ENCODE measurements around the gene ZWILCH. TPM values are rescaled to one million over a fixed set of nuclear protein-coding genes. Genes with fewer than 3 reads are reported as not detected.
"Not testable (repeated sequence)": the region's sequence is repeated elsewhere in the genome, so short reads cannot be mapped to it uniquely, and the experiment has no call there.

The ZWILCH gene
- total RNA-seq, result 10 to 100 TPM; 28.1 to 28.7 TPM

GRCh38 chr15:66504563-66505429, at the start of gene ZWILCH, which contains the start of gene RPL4:
ZWILCH (plus strand) TSS chr15:66505326; CDS start chr15:66505339, 13 bp downstream.
RPL4 (minus strand) TSS chr15:66504855; CDS start chr15:66504790, 65 bp downstream.
- ATAC-seq (ENCODE audit: low read depth), result peak; percentile 83
- Mint-ChIP-seq H3K9me3 (no peaks in the 10 kb centered on the region), H3K4me1 (peaks cover 47% of the 10 kb centered on the region), H3K27me3 (no peaks in the 10 kb centered on the region), H3K36me3 (peaks cover 45% of the 10 kb centered on the region), H3K27ac (peak within 1 kb of the TSS; percentile 99), H3K4me3 (peak within 1 kb of the TSS; percentile 100)
- POLR2A ChIA-PET, result interaction anchor here (1.0 to 1.6 kb wide), 11 partner anchors 10 to 636 kb away, joined by 3 to 13 read pairs (median 5); partner anchors contain the start of genes DIS3L, MAP2K1, RAB11A and TIPIN
- DNase-seq, result peak; percentile 82

DNA sequence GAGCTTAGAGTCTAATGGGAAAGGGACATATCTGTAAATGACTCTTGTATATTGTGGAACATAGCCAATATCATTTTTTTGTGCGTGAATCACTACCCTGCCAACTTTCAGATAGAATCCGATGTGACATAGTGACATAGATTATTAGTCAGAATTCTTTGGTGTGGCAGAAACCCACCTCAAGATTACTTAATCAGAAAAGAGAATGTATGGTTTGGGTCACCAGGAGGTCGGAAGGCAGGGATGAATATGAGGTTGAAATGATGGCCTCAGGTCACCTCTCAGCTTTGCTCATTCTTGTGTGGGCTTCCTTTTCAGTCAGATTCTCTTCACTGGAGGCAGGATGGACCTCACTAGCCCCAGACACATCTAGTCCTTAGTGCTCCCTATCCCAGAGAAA, 48.9 kb upstream of the ZWILCH start:
- POLR2A ChIA-PET, result no interaction called here
- peaks cover 22% of the 10 kb centered on the region for H3K36me3 Mint-ChIP-seq
- no peak overlapping the region for H3K27ac Mint-ChIP-seq

GRCh38 chr15:66459818-66460615, 45.1 kb upstream of the ZWILCH start:
- H3K36me3 Mint-ChIP-seq, result peaks cover 38% of the 10 kb centered on the region
- DNase-seq, result no peak
- H3K27me3 Mint-ChIP-seq, result no peaks in the 10 kb centered on the region
- no peak for ATAC-seq (ENCODE audit: low read depth)
- H3K4me3 Mint-ChIP-seq, result no peak overlapping the region
- peak overlapping the region; percentile 50 for H3K27ac Mint-ChIP-seq
- H3K9me3 Mint-ChIP-seq, result no peaks in the 10 kb centered on the region
- POLR2A ChIA-PET, result no interaction called here
- H3K4me1 Mint-ChIP-seq, result peaks cover 13% of the 10 kb centered on the region

More for the DNA sequence above, 48.9 kb upstream of the ZWILCH start:
- ATAC-seq (ENCODE audit: low read depth), result no peak
- H3K27me3 Mint-ChIP-seq, result no peaks in the 10 kb centered on the region
- no peaks in the 10 kb centered on the region for H3K9me3 Mint-ChIP-seq
- H3K4me3 Mint-ChIP-seq, result no peak overlapping the region
- peaks cover 15% of the 10 kb centered on the region for H3K4me1 Mint-ChIP-seq
- DNase-seq, result no peak

DNA sequence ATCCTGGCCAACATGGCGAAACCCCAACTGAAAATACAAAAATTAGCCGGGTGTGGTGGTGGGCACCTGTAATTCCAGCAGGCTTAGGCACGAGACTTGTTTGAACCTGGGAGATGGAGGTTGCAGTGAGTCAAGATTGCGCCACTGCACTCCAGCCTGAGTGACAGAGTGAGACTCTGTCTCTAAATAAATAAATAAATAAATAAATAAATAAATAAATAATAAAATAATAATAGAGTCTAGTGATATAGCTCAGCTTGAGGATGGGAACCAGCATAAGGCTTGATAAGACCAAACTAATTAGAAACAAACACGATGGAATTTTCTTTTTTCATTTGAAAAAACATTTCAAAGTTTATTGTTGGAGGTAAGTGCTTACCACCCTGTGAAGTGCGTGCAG, 43.8 kb upstream of the ZWILCH start:
- not testable (repeated sequence) for H3K9me3 Mint-ChIP-seq; ATAC-seq (ENCODE audit: low read depth); H3K27ac Mint-ChIP-seq; H3K27me3 Mint-ChIP-seq; H3K4me3 Mint-ChIP-seq; DNase-seq
- Mint-ChIP-seq H3K4me1 (peaks cover 13% of the 10 kb centered on the region), H3K36me3 (peaks cover 49% of the 10 kb centered on the region)
- POLR2A ChIA-PET, result interaction anchor here (1.2 kb wide), 1 partner anchor 11 kb away, joined by 5 read pairs; no protein-coding TSS in a partner anchor

- no peak for ATAC-seq (ENCODE audit: low read depth)
- POLR2A ChIA-PET, result no interaction called here
- no peak for DNase-seq
- Mint-ChIP-seq H3K27ac (no peak overlapping the region), H3K4me1 (peaks cover 16% of the 10 kb centered on the region), H3K36me3 (peaks cover 53% of the 10 kb centered on the region), H3K9me3 (no peaks in the 10 kb centered on the region), H3K27me3 (no peaks in the 10 kb centered on the region), H3K4me3 (no peak overlapping the region)
These were observed 43.2 kb upstream of the ZWILCH start for GRCh38 chr15:66461917-66462316.

DNA sequence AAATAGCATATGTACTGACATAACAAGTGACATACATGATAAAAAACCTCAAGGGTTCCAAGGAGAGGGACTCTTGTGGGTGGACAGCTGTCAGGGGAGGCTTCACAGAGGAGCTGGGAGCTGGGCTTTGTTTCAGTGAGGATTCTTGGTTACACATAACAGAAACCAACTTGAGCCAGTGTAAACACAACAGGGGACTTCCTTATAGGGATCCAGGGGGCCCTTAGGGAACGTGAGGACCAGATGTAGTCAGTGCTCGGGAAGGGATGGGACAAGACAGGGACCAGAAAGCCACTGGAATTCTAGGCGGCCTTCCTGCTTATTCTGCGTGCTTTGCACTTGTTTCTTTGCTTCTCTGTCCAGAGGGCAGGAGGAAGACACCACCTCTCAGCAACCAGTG, 42.5 kb upstream of the ZWILCH start:
- ATAC-seq (ENCODE audit: low read depth) (no peak), DNase-seq (no peak)
- Mint-ChIP-seq H3K4me3 (no peak overlapping the region), H3K27me3 (no peaks in the 10 kb centered on the region), H3K27ac (no peak overlapping the region), H3K36me3 (peaks cover 57% of the 10 kb centered on the region), H3K9me3 (no peaks in the 10 kb centered on the region), H3K4me1 (peaks cover 18% of the 10 kb centered on the region)
- POLR2A ChIA-PET, result interaction anchor here (0.7 kb wide), 1 partner anchor 49 kb away, joined by 6 read pairs; no protein-coding TSS in a partner anchor

DNA sequence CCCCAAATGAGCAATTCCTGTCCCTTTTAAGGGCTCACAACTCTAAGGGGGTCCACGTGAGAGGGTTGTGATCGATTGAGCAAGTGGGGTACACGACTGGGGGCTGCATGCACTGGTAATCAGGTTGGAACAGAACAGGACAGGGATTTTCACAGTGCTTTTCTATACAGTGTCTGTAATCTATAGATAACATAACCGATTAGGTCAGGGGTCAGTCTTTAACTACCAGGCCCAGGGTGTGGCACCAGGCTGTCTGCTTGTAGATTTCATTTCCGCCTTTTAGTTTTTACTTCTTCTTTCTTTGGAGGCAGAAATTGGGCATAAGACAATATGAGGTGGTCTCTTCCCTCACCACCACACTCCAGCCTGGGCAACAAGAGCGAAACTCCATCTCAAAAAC, 39.8 kb upstream of the ZWILCH start:
- H3K4me3 Mint-ChIP-seq; ATAC-seq (ENCODE audit: low read depth); POLR2A ChIA-PET; H3K27me3 Mint-ChIP-seq; DNase-seq; H3K9me3 Mint-ChIP-seq: not testable (repeated sequence)
- Mint-ChIP-seq H3K4me1 (peaks cover 13% of the 10 kb centered on the region), H3K36me3 (peaks cover 55% of the 10 kb centered on the region), H3K27ac (peak overlapping the region; percentile 34)

- POLR2A ChIA-PET, result interaction anchor here (1.0 kb wide), 1 partner anchor 78 kb away, joined by 7 read pairs; no protein-coding TSS in a partner anchor
- Mint-ChIP-seq H3K4me1 (peaks cover 23% of the 10 kb centered on the region), H3K36me3 (peaks cover 48% of the 10 kb centered on the region)
These were observed 37.7 kb upstream of the ZWILCH start for GRCh38 chr15:66467162-66468040.

DNA sequence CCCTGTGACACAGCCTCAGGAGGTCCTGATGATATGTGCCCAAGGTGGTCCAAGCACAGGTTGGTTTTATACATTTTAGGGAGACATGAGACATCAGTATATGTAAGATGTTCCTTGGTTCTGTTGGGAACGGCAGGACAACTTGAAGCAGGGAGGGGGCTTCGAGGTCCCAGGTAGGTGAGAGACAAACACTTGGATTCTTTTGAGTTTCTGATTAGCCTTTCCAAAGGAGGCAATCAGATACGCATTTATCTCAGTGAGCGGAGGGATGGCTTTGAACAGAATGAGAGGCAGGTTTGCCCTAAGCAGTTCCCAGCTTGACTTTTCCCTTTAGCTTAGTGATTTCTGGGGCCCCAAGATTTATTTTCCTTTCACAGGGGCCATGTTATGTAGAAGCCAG, 34.3 kb upstream of the ZWILCH start:
- not testable (repeated sequence) for H3K27me3 Mint-ChIP-seq; ATAC-seq (ENCODE audit: low read depth); H3K9me3 Mint-ChIP-seq; DNase-seq
- H3K27ac Mint-ChIP-seq, result peak overlapping the region; percentile 43
- peaks cover 34% of the 10 kb centered on the region for H3K4me1 Mint-ChIP-seq
- POLR2A ChIA-PET, result interaction anchor here (1.2 kb wide), 1 partner anchor 80 kb away, joined by 3 read pairs; no protein-coding TSS in a partner anchor
- H3K4me3 Mint-ChIP-seq, result peak overlapping the region; percentile 31
- peaks cover 32% of the 10 kb centered on the region for H3K36me3 Mint-ChIP-seq

More at GRCh38 chr15:66467162-66468040, 37.7 kb upstream of the ZWILCH start:
- not testable (repeated sequence) for H3K9me3 Mint-ChIP-seq; H3K4me3 Mint-ChIP-seq; ATAC-seq (ENCODE audit: low read depth); H3K27me3 Mint-ChIP-seq; DNase-seq; H3K27ac Mint-ChIP-seq

DNA sequence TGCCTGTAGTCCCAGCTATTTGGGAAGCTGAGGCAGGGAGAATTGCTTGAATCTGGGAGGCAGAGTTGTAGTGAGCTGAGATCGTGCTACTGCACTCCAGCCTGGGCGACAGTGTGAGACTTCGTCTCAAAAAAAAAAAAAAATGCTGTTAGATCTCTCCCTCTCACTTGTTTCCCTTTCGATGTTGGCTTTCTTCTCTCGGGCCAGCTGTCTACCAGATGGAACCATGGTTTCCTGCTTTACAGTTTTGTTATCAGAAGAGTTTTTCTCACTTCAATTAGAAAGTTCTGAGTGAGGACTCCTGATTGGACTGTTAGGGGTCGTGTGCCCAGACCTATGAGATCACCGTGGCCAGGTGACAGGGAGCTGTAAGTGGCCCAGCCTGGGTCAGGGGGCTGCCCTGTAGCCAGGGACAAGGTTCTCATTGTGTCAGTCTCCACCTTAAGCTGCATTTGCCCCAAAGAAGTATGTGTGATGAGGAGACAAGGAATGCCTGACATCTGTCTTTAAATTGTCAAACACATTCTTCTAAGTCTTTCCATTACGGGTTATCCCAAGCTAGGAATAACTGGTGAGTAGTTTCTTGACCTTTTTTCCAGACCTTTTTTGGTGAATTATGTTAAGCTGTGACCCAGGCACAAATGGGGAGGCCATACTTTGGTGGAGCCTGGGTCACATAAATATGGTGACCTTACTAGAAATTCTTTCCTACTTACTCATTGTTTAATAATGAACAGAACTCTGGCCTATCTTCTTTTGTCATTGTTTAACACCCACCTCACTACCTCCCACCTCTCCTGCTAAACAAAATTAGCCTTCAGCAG, 32.7 kb upstream of the ZWILCH start:
- H3K36me3 Mint-ChIP-seq, result peaks cover 21% of the 10 kb centered on the region
- peak; percentile 41 for DNase-seq

GRCh38 chr15:66474135-66474534, 31.0 kb upstream of the ZWILCH start:
- H3K27me3 Mint-ChIP-seq, result no peaks in the 10 kb centered on the region
- peaks cover 17% of the 10 kb centered on the region for H3K36me3 Mint-ChIP-seq
- no peaks in the 10 kb centered on the region for H3K9me3 Mint-ChIP-seq
- ATAC-seq (ENCODE audit: low read depth) (no peak), DNase-seq (no peak)
- POLR2A ChIA-PET, result interaction anchor here (1.5 kb wide), 1 partner anchor 25 kb away, joined by 4 read pairs; no protein-coding TSS in a partner anchor
- peak overlapping the region; percentile 61 for H3K27ac Mint-ChIP-seq
- peaks cover 32% of the 10 kb centered on the region for H3K4me1 Mint-ChIP-seq
- no peak overlapping the region for H3K4me3 Mint-ChIP-seq

More for the DNA sequence above, 32.7 kb upstream of the ZWILCH start:
- ATAC-seq (ENCODE audit: low read depth), result peak; percentile 94
- Mint-ChIP-seq H3K4me1 (peaks cover 33% of the 10 kb centered on the region), H3K27me3 (no peaks in the 10 kb centered on the region), H3K4me3 (peak overlapping the region; percentile 75), H3K9me3 (no peaks in the 10 kb centered on the region), H3K27ac (peak overlapping the region; percentile 79)
- POLR2A ChIA-PET, result interaction anchor here (0.7 to 2.0 kb wide), 9 partner anchors 11 to 184 kb away, joined by 3 to 10 read pairs (median 3); partner anchors contain the start of genes MAP2K1, RPL4, SNAPC5 and ZWILCH

All from activated naive CD8-positive, alpha-beta T cell treated with anti-CD3 and anti-CD28 coated beads, Interleukin-2, amount 10 ng/mL, durations not matched to agents 7 days and 5 days (primary cell).